Activated naive CD4-positive, alpha-beta T cell (primary cell): ENCODE results near the gene CCDC97.
"Not testable (repeated sequence)": the region's sequence is repeated elsewhere in the genome, so short reads cannot be mapped to it uniquely, and the experiment has no call there.

Experiments used
- DNase-seq, 4 experiments: peaks; one replicate each; lab custom pipeline; 2025; lab: John Stamatoyannopoulos, UW

CCDC97 gene

GRCh38 chr19:41339936-41340335 is 30.0 kb downstream of the CCDC97 start:
- no peak for DNase-seq

DNA sequence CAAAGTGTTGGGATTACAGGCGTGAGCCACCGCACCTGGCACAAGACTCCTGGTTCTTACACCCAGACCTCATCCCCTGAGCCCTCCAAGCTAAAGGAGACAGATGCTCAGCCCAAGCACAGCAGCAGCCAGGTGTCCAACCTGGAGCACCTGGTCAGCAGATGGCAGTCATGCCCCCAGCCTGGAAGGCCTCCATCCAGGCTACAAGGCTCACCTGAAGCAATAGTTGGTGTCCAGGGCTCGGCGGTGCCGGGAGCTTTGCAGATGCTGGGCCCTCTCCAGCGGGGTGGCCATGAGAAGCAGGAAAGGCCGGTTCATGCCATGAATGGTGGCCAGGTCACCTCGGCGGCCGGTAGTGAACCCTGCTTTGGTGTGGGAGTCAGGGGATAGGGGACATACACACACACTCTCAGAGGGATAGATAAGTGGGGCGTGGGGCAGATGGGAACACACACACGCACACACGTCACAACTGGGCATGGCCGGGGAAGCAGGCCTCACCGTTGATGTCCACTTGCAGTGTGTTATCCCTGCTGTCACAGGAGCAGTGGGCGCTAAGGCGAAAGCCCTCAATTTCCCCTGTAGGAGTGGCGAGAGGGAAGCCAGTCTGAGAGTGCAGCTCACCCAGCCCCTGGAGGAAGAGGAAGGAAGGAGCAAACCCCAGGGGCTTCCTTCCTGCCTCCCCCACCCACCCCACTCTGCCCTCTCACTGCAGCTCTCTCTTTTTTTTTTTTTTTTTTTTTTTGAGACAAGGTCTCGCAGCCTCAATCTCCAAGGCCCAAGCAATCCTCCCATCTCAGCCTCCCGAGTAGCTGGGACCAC is 31.9 kb downstream of the CCDC97 start:
- DNase-seq = no peak

DNA sequence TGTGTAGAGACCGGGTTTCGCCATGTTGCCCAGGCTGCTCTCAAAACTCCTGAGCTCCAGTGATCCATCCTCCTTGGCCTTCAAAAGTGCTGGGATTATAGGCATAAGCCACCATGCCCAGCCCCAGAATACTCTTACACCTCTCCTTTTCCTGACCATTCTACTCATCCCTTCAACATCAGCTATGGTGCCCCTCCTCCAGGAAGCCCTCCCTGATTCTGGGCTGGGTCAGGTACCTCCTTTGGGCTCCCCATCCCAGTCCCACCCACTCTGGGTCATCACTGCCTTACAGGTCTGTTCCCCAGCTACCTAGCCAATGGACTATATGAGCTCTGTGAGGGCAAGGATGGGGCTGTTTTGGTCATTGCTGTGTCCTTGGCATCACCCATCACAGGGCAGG is 34.2 kb downstream of the CCDC97 start:
- DNase-seq = no peak

DNA sequence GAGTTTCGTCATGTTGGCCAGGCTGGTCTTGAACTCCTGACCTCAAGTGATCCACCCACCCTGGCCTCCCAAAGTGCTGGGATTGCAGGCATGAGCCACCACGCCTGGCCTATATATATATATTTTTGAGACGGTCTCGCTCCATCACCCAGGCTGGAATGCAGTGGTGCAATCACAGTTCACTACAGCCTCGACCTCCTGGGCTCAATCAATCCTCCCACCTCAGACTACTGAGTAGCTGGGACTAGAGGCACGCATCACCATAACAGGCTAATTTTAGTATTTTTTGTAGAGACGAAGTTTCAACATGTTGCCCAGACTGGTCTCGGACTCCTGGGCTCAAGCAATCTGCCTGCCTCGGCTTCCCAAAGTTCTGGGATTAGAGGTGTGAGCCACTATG is 36.9 kb downstream of the CCDC97 start:
- DNase-seq = not testable (repeated sequence)

GRCh38 chr19:41350735-41351338 is 40.9 kb downstream of the CCDC97 start:
- no peak for DNase-seq

- peak; percentile 47 to 78 (median 64) for DNase-seq
Measured at GRCh38 chr19:41351339-41352245, 41.6 kb downstream of the CCDC97 start.

DNA sequence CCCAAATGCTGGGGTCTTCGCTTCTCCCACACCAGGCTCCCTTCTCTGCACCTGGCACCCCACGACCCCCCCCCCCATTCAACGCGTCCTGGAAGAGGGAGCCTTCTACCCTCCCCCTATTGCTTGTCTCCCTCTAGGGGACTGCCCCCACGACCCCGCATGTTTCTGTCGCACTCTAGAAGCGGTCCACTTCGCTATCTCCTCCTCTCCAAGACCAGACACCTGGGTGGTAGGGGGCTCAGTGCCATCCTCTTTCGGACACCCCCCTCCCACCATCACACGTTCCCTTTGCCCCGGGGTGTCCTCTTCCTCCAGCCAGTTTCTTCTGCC is 42.3 kb downstream of the CCDC97 start:
- no peak for DNase-seq

- DNase-seq = peak; percentile 49 to 79 (median 60)
Measured at GRCh38 chr19:41352609-41353465, 42.9 kb downstream of the CCDC97 start.

GRCh38 chr19:41353466-41354342 is 43.7 kb downstream of the CCDC97 start, which contains the start of gene TGFB1:
Gene TGFB1 (minus strand): TSS chr19:41353922. CDS start chr19:41353044, 878 bp downstream.
- DNase-seq = peak; percentile 80 to 95 (median 84)

GRCh38 chr19:41354343-41354953 is 44.5 kb downstream of the CCDC97 start:
- no peak for DNase-seq

GRCh38 chr19:41355035-41355434 is 45.1 kb downstream of the CCDC97 start:
- DNase-seq = no peak

- DNase-seq = no peak
Measured at GRCh38 chr19:41355802-41356201, 45.8 kb downstream of the CCDC97 start.

DNA sequence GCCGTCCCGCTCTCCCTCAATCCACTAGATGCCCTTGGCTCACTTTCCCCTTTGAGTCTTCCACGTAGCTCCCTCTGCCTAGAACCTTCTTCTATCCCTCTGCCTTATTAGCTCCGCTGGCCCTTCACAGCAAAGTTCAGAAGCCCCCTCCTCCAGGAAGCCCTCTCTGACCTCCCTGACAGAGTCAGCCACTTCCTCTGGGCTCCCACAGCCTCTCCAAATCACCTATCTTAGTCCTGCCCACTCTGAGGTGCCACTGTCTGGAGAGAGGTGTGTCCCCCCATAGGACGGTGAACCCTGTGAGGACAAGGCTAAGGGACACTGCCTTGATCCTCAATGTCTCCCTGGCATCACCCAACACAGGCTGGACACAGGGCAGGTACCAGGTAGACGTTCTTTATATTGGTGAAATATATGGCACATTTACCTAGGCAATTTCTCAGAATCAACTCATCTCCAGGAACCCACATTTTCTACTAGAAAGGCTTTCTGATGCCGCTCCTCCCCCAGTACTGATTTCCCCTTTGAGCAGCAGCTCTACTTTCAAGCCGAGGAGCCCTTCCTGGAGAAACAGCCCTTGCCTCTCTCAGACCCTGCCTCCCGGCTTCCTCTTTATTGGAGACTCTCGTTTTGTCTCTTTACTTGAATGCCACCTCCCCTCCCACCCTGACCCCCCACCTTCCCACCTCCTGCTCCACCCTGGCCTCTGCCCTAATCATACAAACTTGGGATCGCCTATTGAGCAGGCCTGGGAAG is 47.2 kb downstream of the CCDC97 start:
- no peak for DNase-seq

DNA sequence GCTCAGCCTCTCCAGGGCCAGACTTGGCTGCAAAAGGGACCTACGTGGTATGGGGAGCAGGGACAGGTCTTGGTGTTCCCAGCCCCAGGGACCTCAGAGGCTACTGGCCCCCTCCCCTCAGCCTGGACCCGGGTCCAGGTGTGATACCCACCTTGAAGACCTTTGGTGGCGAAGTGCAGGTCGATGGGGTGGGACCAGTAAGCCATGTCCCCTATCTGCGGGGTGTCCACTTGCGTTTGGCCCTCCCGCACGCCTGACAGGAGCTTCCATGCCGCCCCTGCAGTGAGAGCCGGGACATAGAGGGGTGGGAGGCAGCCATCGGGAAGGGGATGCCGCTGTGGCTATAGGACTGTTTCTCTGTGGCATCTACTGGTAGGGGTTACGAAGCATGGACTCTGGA is 47.8 kb downstream of the CCDC97 start:
- no peak for DNase-seq

- no peak for DNase-seq
Measured at GRCh38 chr19:41359741-41360140, 49.8 kb downstream of the CCDC97 start.

DNA sequence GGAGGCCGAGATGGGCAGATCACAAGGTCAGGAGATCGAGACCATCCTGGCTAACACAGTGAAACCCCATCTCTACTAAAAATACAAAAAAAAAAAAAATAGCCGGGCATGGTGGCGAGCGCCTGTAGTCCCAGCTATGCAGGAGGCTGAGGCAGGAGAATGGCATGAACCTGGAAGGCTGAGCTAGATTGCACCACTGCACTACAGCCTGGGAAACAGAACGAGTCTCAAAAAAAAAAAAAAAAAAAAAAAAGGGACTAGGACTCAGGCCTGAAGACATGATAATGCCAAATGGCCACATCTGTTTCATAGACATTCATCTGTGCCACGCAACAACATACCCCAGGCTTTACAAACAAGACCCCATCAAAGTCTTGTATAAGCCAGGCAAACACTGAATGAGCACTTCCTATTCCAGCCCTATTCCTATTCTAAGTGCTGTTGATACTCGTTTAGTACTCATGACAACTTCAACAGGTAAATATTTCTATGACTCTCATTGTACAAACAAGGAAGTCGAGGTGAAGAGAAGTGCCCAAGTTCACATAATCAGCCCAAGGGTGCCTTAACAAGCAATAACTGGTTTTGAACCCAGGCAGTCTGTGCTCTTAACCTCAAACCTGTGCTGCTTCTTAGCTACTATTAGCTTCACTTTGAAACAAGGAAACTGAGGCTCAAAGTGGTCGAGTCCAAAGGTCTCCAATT is 52.3 kb downstream of the CCDC97 start:
- DNase-seq = no peak

DNA sequence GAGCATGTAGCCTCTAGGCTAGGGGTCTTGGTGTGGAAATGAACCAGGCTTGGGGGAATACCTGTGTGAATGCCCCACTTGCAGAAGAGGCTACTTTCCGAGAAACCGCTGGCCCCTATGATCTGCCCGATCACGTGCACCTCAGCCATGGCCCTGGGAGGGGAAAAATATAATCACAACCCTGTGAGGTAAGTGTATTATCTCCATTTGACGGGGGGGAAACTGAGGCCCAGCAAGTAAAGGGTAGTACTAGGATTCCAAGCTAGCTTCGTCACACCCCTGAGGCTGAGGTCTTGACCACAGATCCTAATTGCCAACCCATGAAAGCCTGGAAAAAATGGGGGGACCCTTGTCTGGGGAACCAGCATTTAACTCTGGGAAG is 53.4 kb downstream of the CCDC97 start:
- DNase-seq = no peak

GRCh38 chr19:41363753-41364523 is 54.0 kb downstream of the CCDC97 start, which contains the start of gene B9D2:
Gene B9D2 (minus strand): TSS chr19:41364149. CDS start chr19:41363519, 630 bp downstream.
- peak; percentile 93 to 98 (median 97) for DNase-seq
